GM21367 (cell line): ENCODE data around the gene TGFB2.

ENCODE experiments used
- ATAC-seq: cut with Tn5 transposase; IDR thresholded peaks from one replicate; pipeline ENCODE4 v1.9.1; 2021; ENCODE audit not compliant: unreplicated experiment

The TGFB2 gene

DNA sequence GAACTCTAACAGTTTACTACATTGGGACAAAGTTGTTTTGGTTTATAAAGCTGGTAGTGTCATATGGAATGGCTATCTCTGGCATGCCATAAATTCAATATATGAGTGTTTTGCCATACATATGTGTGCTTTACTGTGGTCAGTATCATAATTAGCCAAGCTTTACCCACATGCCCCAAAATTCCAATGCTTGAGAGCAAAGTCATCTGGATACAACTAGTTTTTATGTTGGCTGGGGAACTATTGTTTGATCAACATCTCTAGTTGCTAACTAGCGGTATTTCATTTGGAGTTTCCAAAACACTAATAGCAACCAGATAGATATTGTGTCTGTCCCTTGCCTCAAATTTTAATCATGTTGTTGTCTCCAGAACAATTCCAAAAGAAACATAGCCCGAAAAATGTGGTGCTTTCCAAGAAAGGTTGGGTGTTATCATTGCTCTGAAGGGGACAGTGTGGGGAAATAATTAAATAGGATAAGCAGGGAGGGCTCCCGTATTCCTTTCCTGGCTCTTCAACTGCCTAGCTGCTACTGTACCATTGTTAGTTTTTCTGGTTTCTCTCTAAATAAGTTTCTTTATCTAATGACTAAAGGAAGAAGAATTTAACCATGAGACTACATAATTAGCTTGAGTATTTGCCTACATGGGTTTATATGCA is 136.1 kb downstream of the TGFB2 start:
- no peak for ATAC-seq

DNA sequence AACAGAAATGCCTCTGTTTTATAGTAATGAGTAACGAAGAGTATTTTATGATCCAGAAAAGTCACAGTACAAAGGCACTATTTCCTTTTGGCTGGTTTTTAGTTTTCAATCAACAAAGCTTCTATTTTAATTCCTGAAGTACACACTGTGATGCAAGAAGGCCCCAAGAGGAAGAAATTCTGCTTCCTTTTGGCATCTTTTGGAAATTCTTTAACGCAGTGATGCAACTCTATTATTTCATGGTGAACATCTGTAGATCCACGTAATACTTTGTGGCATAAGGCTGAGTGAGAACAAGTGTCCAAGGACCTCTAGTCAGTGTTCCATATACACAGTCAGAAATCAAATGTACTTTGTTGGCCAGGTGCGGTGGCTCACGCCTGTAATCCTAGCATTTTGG is 137.5 kb downstream of the TGFB2 start:
- ATAC-seq: no peak

- ATAC-seq: no peak
Measured at GRCh38 chr1:218485241-218485928, 140.2 kb downstream of the TGFB2 start.

- ATAC-seq: no peak
Measured at GRCh38 chr1:218488531-218488930, 143.4 kb downstream of the TGFB2 start.

DNA sequence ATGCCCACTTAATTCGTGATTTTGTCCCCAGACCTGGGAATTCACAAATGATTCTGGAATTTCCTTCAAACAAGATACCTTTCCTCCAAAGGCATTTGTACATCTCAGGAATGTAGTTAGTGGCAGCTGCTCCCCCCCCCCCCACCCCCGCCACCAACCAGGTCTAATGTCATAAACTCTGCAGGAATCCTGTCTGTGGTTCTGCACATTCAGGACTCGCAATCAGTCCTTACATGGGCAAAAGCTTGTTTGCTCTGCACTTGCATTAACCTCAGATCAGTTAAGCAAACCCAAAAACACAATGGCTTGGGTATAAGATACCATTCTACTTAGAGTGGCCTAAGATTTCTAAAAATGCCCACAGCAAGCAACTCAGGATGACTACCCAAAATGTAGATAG is 143.8 kb downstream of the TGFB2 start:
- no peak for ATAC-seq

DNA sequence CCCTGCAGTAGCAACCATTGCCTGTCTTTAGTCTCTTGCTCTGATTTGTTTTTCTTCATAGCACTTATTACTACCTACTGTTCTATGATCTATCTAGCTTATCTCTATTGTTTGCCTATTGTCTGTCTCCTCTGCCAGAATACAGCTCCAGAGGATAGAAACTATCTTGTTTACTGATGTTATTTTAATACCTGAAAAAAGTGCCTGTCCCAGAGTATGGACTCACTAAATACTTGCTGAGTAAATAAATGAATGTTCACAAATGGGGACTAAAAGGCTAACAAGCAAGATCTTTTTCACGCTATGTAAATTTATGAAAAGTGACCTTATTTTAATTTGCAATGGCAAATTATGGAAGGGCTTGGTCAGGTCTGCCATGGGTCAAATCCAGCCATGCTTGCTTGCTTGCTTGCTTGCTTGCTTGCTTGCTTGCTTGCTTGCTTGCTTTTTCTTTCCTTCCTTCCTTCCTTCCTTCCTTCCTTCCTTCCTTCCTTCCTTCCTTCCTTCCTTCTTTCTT is 145.3 kb downstream of the TGFB2 start:
- no peak for ATAC-seq

DNA sequence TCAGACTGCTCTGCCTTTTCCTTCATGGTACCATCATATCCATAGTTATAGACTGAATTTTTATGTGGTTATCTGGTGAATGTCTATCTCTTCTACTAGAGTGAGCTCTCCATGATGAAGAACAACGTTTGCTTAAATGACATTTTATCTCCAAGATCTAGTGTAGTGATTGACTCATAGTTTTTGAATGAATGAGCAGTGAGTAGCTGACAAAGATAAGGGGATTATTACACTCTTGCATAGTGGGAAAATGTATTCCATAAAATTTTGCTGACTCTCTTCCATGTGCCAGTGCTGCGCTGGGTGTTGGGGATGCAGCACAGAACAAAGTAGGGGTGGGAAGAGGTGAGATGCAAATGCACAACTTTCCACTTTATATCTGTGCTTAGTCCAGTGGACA is 147.7 kb downstream of the TGFB2 start:
- ATAC-seq: no peak

- ATAC-seq: no peak
Measured at GRCh38 chr1:218493986-218494385, 148.8 kb downstream of the TGFB2 start.
